Erythroblast (primary cell): ENCODE measurements around the gene CNTRL.

Source experiments
- GATA1 ChIP-seq: IDR thresholded peaks from 2 replicates; pipeline ENCODE4 v1.6.1; 2011; ENCODE audit warnings: low read depth, mild to moderate bottlenecking, control low read depth, low read length, moderate library complexity
- POLR2A ChIP-seq: IDR thresholded peaks from 2 replicates; pipeline ENCODE4 v1.6.1; 2011; ENCODE audit warnings: mild to moderate bottlenecking, low read length

DNA sequence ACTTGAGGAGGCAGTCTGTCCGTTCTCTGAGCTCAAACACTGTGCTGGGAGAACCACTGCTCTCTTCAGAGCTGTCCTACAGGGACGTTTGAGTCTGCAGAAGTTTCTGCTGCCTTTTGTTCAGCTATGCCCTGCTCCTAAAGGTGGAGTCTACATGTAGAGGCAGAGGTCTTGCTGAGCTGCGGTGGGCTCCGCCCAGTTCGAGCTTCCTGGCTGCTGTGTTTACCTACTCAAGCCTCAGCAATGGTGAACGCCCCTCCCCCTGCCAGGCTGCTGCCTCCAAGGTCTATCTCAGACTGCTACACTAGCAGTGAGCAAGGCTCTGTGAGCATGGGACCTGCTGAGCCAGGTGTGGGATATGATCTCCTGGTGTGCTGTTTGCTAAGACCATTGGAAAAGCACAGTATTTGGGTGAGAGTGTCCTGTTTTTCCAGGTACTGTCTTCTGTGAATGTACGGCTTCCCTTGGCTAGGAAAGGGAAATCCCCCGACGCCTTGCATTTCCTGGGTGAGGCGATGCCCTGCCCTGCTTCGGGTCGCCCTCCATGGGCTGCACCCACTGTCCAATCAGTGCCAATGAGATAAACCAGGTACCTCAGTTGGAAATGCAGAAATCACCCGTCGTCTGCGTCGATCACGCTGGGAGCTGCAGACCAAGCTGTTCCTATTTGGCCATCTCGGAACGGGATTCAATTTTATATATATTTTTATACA, 58.5 kb downstream of the CNTRL start:
- TF ChIP-seq POLR2A, result no peak
- no peak for TF ChIP-seq GATA1
